GM10266 (cell line): Measurements from ENCODE around the gene MS4A4A.

Experiments
- DNase-seq: peaks from one replicate; pipeline ENCODE4 v3.0.0; 2012; ENCODE audit errors: extremely low spot score
- TF ChIP-seq, protein P1 (sequence below): IDR thresholded peaks from 2 replicates; pipeline ENCODE4 v1.5.1; 2012; ENCODE audit warnings: mild to moderate bottlenecking, low read depth; ENCODE audit not compliant: control insufficient read depth, insufficient read depth; ENCODE audit errors: missing control alignments

The MS4A4A gene

DNA sequence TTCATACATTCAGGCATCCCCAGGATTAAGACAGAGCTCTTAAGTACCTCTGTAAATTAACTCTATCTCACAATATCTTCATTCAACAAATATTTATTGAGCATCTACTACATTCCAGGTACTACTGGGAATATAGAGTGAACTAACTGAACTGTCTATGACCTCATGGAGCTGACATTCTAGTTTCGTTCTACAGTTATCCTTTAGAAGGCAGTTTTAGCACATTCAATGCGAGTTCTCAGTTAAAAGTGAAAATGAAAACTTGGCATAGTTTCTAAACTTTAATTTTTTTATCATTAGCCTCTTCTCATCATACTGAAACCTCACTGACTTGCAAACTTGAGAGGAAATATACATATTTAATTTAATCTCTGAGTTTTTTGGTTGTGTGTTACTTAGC is 35.9 kb downstream of the MS4A4A start:
- TF ChIP-seq, protein P1, sequence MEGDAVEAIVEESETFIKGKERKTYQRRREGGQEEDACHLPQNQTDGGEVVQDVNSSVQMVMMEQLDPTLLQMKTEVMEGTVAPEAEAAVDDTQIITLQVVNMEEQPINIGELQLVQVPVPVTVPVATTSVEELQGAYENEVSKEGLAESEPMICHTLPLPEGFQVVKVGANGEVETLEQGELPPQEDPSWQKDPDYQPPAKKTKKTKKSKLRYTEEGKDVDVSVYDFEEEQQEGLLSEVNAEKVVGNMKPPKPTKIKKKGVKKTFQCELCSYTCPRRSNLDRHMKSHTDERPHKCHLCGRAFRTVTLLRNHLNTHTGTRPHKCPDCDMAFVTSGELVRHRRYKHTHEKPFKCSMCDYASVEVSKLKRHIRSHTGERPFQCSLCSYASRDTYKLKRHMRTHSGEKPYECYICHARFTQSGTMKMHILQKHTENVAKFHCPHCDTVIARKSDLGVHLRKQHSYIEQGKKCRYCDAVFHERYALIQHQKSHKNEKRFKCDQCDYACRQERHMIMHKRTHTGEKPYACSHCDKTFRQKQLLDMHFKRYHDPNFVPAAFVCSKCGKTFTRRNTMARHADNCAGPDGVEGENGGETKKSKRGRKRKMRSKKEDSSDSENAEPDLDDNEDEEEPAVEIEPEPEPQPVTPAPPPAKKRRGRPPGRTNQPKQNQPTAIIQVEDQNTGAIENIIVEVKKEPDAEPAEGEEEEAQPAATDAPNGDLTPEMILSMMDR: no peak
- no peak for DNase-seq

DNA sequence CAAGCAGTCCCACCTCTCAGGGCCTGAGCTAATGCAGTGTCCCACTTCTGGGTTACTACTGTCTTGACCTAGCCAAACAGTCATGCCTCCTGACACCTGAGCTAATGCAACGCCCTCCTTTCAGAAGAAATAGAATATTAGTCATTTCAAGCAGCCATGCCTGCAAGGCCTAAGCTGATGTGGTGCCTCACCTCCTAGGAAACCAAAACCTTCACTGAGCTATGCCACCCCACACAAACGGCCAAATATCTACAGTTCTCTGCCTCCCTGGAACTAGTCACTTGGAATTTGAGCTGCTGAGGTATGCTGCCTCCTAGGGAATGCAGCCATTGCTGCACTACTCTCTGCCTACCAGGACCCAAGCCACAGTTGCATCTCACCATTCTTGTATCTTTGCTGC is 38.3 kb downstream of the MS4A4A start:
- DNase-seq: no peak
- TF ChIP-seq, protein P1: no peak

DNA sequence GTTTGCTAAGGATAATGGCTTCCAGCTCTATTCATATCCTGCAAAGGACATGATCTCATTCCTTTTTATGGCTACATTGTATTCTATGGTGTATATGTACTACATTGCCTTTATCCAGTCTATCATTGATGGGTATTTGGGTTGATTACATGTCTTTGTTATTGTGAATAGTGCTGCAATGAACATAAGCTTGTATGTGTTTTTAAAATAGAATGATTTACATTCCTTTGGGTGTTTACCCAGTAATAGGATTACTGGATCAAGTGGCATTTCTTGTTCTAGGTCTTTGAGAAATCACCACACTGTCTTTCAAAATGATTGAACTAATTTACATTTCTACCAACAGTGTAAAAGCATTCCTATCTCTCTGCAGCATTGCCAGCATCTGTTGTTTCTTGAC is 40.6 kb downstream of the MS4A4A start:
- TF ChIP-seq, protein P1: no peak
- no peak for DNase-seq

DNA sequence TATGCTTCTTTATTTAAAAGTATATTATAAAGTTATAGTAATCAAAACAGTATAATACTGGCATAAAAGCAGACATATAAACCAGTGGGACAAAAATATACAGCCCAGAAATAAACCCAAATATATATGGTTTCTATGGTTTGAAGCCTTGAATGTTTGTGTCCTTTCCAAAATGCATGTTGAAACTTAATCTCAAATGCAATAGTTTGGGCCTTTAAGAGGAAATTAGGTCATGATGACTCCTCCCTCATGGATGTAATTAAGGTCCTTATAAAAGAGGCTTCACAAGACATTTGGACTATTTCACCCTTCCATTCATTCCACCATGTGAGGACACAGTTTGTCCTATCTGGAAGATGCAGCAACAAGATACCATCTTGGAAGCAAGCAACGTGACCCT is 46.5 kb downstream of the MS4A4A start, which contains the start of gene MS4A6E:
MS4A6E (plus strand) TSS at position 301 of the 400 bp plus-strand sequence. CDS start 7,641 bp downstream, outside the sequence.
- no peak for DNase-seq
- TF ChIP-seq, protein P1: no peak

DNA sequence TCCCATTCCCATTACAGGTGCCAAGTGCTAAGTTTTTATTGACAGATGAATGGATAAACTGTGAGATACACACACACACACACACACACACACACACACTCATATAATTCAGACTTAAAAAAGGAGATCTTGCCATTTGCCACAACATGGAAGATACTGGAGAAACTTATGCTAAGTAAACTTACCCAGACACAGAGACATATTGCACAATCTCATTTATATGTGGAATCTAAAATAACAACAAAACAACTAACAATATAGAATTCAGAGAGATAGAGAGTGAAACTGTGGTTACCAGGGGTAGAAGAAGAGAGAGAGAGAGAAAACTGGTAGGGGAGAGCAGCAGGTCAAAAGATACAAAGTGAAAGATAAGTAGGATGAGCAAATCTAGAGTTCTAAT is 48.0 kb downstream of the MS4A4A start:
- TF ChIP-seq, protein P1: no peak
- DNase-seq: no peak

DNA sequence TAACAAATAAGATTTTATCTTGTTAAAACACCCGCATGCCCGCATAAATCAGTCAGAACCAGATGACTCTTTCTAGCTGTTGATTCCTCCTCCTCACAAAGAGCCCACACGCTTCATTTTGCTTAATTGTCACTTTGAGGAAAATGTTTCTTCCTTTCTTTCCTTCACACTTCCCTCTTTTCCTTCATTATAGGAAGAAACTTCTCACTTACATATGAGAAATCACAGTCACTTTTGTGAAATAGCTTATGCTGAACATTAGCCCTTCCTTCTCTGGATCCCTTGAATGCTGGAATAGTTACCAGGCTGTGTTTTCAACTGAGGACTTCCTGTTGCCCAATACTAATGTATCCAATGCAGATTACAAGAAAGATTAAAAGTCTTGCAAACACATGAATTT is 52.4 kb downstream of the MS4A4A start:
- DNase-seq: no peak
- TF ChIP-seq, protein P1: no peak

DNA sequence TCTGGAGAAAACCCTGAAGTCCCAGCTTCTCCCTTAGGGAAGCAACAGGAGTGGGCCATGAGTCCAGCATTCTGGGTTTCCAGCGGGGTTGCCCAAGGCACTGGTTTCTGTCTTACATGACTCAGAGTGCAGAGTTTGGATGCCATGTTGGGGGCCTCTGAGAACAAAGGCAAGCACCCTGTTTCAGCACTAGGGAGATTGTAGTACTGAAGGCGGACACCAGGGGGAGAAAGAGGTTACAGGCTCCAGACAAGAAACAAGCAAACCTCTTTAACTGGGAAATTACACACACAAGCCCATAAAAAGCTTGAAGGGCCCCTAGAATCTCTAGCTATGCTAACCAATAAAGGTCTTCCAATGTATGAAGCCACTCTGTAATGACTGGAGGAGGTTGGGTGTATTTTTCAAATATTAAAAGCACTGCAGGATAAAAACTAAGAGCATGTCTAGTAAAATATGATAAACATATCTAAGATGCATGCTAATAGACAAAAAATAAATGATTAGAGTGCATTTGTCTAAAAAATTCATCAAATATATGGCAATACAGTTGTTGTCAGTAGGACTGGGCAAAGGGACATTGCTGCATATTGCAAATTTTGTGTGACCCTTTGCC is 53.6 kb downstream of the MS4A4A start:
- TF ChIP-seq, protein P1: peak; percentile 81
- DNase-seq: peak; percentile 51
